Activated CD4-positive, alpha-beta T cell treated with anti-CD3 and anti-CD28 coated beads for 36 hours (primary cell): ENCODE data around the gene S100A10. TPM values are rescaled to one million over a fixed set of nuclear protein-coding genes. Genes with fewer than 3 reads are reported as not detected.

Experiments used
- ATAC-seq: fragments of 200-7000 bp; cut with Tn5 transposase; one replicate; pipeline ENCODE4 v1.10.0; 2021; ENCODE audit warnings: mild to moderate bottlenecking, moderate library complexity
- CTCF ChIA-PET: fragments of 350-600 bp; sonication (Branson Sonifier 250); formaldehyde crosslinking; loops from one replicate; lab custom pipeline; 2021; ENCODE audit warnings: antibody characterized with exemption; lab: Charles Lee
- POLR2A ChIA-PET: fragments of 350-600 bp; sonication (Branson Sonifier 250); formaldehyde crosslinking; loops from one replicate; lab custom pipeline; 2021; ENCODE audit warnings: antibody characterized with exemption, inconsistent platforms; lab: Charles Lee
- DNase-seq: peaks from one replicate; pipeline ENCODE4 v3.0.0-alpha.2; 2020
- H3K27ac Mint-ChIP-seq: one replicate; pipeline ENCODE4 v1.8.0; 2021; ENCODE audit warnings: mixed read lengths
- H3K27me3 Mint-ChIP-seq: one replicate; pipeline ENCODE4 v1.8.0; 2021; ENCODE audit warnings: mixed read lengths
- H3K36me3 Mint-ChIP-seq: one replicate; pipeline ENCODE4 v1.8.0; 2021; ENCODE audit warnings: low read depth, mixed read lengths
- H3K4me1 Mint-ChIP-seq: one replicate; pipeline ENCODE4 v1.8.0; 2021; ENCODE audit warnings: mixed read lengths
- H3K4me3 Mint-ChIP-seq: one replicate; pipeline ENCODE4 v1.8.0; 2021; ENCODE audit warnings: mild to moderate bottlenecking, moderate library complexity, mixed read lengths
- H3K9me3 Mint-ChIP-seq: one replicate; pipeline ENCODE4 v1.8.0; 2021; ENCODE audit warnings: low read depth, mixed read lengths
- intact Hi-C, 2 experiments: fragments of 100-400 bp; cut with DNase I in 1 of 2; cut with micrococcal nuclease in 1 of 2; formaldehyde crosslinking; loops; one replicate each; pipeline versions ENCODE4 v1.14.2 to v1.15.1; 2022 to 2024; cut with DNase I, micrococcal nuclease
- total RNA-seq, 2 experiments: library from RNA; stranded (reverse); gene quantifications; one replicate each; pipeline ENCODE4 v1.2.3, GENCODE V29; 2021

The S100A10 gene
- total RNA-seq, 2 experiments from 2014 or later = 230 to 246 TPM

- intact Hi-C loops = loop anchor here in 1 of 2 experiments (10.0 kb wide), 1 partner anchor 248 kb away; no protein-coding TSS in a partner anchor
- H3K9me3 Mint-ChIP-seq = no peaks in the 10 kb centered on the region
- ChIA-PET CTCF (interaction anchor here (0.6 to 12.7 kb wide), 15 partner anchors 8 to 450 kb away, joined by 3 to 266 read pairs (median 6); partner anchors contain the start of gene THEM4), POLR2A (no interaction called here)
- H3K4me3 Mint-ChIP-seq = no peak overlapping the region
- H3K27me3 Mint-ChIP-seq = no peaks in the 10 kb centered on the region
- no peaks in the 10 kb centered on the region for H3K36me3 Mint-ChIP-seq
- ATAC-seq (no peak), DNase-seq (no peak)
- no peak overlapping the region for H3K27ac Mint-ChIP-seq
- H3K4me1 Mint-ChIP-seq = peaks cover 15% of the 10 kb centered on the region
These were observed 57.0 kb downstream of the S100A10 start for GRCh38 chr1:151936653-151937052.

DNA sequence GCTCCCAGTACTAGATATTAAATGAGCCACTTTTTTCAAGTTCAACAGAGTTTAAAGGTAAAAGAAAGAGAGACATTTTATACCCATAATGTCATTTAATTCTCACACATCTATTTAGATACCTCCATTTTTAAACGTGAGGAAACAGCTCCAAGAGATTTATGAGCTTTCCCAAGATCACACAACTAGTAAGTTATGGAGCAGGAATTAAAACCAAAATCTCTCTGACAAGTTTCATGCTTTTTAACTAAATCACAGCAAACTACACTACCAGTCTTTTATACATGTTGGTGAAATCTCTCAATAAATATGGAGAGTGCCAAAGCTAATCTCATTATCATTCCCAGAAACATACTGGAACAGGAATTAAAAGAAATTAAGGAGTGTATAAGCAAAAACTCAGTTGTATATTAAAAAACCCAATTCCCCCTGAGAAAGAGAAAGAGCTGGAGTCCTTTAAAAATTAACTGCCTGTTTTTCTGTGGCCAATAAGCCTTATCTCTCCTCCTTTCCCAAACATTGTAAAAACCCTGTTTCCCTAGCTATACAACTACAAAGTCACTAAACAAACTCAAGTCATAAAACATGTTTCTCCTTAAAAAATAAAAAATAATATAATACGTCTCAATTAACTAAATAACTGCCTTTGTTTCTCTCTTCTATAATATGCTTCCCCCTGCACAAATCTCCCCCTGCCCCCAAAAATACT, 57.6 kb downstream of the S100A10 start:
- Mint-ChIP-seq H3K4me1 (peaks cover 11% of the 10 kb centered on the region), H3K27me3 (no peaks in the 10 kb centered on the region), H3K9me3 (no peaks in the 10 kb centered on the region), H3K36me3 (no peaks in the 10 kb centered on the region), H3K27ac (no peak overlapping the region), H3K4me3 (no peak overlapping the region)
- no peak for DNase-seq
- ATAC-seq = no peak
- ChIA-PET POLR2A (no interaction called here), CTCF (interaction anchor here (0.6 to 12.7 kb wide), 23 partner anchors 9 to 934 kb away, joined by 3 to 266 read pairs (median 4); partner anchors contain the start of genes S100A10 and THEM4)
- intact Hi-C loops = loop anchor here in 1 of 2 experiments (10.0 kb wide), 1 partner anchor 249 kb away; no protein-coding TSS in a partner anchor

DNA sequence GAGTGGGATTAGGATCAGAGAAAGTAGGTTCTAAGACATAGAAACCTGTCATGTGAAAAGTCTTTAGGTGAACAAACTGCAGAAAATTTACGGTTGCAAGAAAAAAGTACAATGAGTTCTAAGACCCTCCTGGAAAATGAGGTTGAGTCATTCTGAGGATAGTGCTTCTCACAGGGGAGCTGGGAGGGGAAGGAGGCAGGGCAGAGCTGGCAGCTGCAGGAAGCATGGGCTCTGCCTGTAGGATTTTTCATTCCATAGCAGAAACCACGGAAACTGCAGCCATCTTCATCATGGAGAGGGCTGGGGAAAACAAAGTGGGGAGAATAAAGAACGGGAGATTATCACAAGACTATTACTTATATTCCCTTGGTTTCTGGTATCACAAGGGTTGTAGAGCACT, 58.5 kb downstream of the S100A10 start:
- Mint-ChIP-seq H3K27me3 (no peaks in the 10 kb centered on the region), H3K4me1 (peaks cover 2% of the 10 kb centered on the region), H3K9me3 (no peaks in the 10 kb centered on the region), H3K27ac (no peak overlapping the region), H3K36me3 (no peaks in the 10 kb centered on the region), H3K4me3 (no peak overlapping the region)
- no peak for DNase-seq
- CTCF ChIA-PET = interaction anchor here (0.6 to 12.7 kb wide), 20 partner anchors 9 to 935 kb away, joined by 3 to 266 read pairs (median 6); partner anchors contain the start of genes S100A10, S100A11 and THEM4
- POLR2A ChIA-PET = no interaction called here
- intact Hi-C loops = loop anchor here in 1 of 2 experiments (10.0 kb wide), 1 partner anchor 250 kb away; no protein-coding TSS in a partner anchor
- no peak for ATAC-seq

GRCh38 chr1:151934048-151934493, 59.6 kb downstream of the S100A10 start:
- ChIA-PET CTCF (interaction anchor here (0.5 to 12.7 kb wide), 27 partner anchors 9 to 218 kb away, joined by 3 to 266 read pairs (median 4); partner anchors contain the start of genes S100A11 and THEM4), POLR2A (no interaction called here)
- Mint-ChIP-seq H3K4me3 (no peak overlapping the region), H3K27me3 (no peaks in the 10 kb centered on the region), H3K4me1 (peaks cover 2% of the 10 kb centered on the region), H3K27ac (no peak overlapping the region), H3K36me3 (no peaks in the 10 kb centered on the region), H3K9me3 (no peaks in the 10 kb centered on the region)
- DNase-seq (peak; percentile 63), ATAC-seq (peak; percentile 90)
- intact Hi-C loops = loop anchor here (1.0 to 10.0 kb wide), 8 partner anchors 33 to 253 kb away; no protein-coding TSS in a partner anchor

Other genes starting within 250 kb of the S100A10 start
- gene MRPL9, start 230.4 kb downstream of the S100A10 start, total RNA-seq = 100 to 1,000 TPM; 139 to 184 TPM
- gene TDRKH, start 203.4 kb downstream of the S100A10 start, total RNA-seq = 10 to 100 TPM; 18.4 to 19.9 TPM
- gene LINGO4, start 188.4 kb downstream of the S100A10 start, total RNA-seq = under 1 TPM; 0.09 to 0.18 TPM
- gene RORC, start 162.1 kb downstream of the S100A10 start, total RNA-seq = 1 to 10 TPM; 3.8 to 3.9 TPM
- 1 to 10 TPM; 2.1 to 2.4 TPM for gene C2CD4D, start 154.0 kb downstream of the S100A10 start, total RNA-seq
- gene THEM5, start 140.1 kb downstream of the S100A10 start, total RNA-seq = not detected
- 10 to 100 TPM; 23.9 to 26.0 TPM for gene THEM4, start 84.3 kb downstream of the S100A10 start, total RNA-seq
- 100 to 1,000 TPM; 264 to 361 TPM for gene S100A11, start 43.1 kb upstream of the S100A10 start, total RNA-seq
- gene TCHHL1, start 95.2 kb upstream of the S100A10 start, total RNA-seq = not detected
- gene TCHH, start 121.6 kb upstream of the S100A10 start, total RNA-seq = under 1 TPM in 1 of 2 experiments, not detected in 1; 0.05 TPM
- not detected for gene RPTN, start 165.4 kb upstream of the S100A10 start, total RNA-seq
- gene HRNR, start 230.3 kb upstream of the S100A10 start, total RNA-seq = not detected